ENCODE data around the gene SMAD5.

- TF ChIP-seq CTCF (conservative IDR thresholded peaks at IDR 0.05) = no peak
- no peak for TF ChIP-seq ZFX (IDR thresholded peaks at IDR 0.05)
Measured at GRCh38 chr5:136225796-136226195, 93.2 kb downstream of the SMAD5 start.
